NCI-H146 treated with DMSO at 0.1 percent for 48 hours (cell line): ENCODE measurements around the gene TOP1.

Source experiments
- DNase-seq: peaks from one replicate; lab custom pipeline; 2025; ENCODE audit not compliant: unreplicated experiment; lab: John Stamatoyannopoulos, UW

The TOP1 gene

DNA sequence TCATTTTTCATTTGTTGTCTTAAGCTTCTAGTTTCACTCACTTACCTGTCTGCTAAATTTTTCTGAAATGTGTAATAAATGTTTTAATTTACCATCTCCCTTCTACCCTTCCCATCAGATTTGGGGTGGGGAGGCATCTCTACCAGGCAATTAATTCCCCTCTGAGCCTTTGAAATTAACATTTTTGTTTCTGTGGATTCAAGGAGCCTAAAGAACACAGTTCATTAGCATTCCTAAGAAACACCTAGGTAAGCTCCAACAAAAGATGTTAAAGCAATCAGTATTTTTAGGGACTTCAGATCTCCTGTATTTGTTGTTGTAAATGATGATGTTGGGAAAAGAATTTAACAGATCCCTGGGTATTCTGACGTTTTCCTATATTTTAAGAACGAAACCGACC, 6.6 kb downstream of the TOP1 start:
- no peak for DNase-seq

DNA sequence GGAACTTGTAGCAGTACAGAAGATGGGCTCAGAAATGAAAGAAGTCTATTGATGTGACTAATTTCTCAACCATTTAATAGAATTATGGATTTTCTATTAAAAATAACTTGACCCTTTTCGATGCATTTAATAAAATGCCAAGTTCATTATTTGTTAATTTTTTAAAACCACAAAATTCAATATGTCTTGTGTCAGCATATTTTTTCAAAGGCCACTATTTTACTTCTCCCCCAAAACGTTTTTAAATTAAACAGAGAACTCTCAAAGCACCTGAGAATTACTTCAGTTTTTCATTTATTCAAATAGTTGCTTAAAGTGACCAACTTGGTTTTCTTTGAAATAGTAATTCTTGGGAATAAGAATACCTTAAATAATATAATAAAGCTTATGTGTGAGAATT, 8.6 kb downstream of the TOP1 start:
- DNase-seq, result no peak

DNA sequence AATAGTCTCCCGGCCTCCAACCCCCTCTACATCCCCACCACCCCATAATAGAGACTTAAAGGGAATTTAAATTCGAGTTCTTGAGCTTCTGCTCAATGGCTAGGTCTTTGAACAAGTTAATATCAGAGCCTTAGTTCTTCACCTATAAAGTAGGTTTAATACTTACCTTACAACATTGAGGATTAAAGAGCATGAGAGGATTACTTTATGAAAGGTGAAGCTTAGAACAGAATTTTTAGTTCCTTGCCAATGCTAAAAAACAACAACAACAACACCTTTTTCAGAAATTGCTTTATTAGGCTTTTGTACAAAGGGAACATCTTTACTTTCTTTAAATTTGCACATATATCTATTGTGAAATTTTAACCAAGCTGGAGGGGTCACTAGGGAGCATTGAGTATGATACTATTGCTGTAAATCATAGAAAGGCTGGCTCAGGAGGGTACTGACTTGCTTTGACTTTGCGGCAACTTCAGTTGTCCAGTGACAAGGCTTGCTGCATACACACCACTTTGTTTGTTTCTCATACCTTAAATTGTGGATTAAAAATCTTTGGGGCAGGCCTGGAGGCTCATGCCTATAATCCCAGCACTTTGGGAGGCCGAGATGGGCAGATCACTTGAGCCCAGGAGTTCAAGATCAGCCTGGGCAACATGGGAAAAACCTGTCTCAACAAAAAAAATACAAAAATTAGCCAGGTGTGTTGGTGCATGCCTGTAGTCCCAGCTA, 9.7 kb downstream of the TOP1 start:
- DNase-seq, result no peak

DNA sequence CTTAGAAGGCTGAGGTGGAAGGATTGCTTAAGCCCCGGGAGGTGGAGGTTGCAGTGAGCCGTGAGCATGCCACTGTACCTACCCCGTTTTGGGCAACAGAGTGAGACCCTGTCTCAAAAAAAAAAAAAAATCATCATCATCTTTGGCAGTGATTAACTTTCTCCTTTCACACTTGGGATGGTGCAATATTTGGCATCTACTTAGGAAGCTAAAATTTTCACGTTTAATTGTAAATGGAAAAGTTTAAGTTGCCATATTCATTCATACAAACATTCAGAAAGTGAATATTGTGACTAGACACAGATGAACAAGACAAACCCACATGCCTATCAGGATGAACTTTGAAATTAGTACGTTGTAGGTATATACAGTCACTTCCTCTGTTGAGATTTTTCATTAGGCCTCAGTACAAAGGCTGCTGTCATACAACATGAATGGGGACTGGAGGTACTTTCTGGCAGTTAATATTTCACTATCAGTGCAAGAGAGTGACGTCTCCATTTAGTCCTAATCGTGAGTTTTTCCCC, 10.3 kb downstream of the TOP1 start:
- no peak for DNase-seq

DNA sequence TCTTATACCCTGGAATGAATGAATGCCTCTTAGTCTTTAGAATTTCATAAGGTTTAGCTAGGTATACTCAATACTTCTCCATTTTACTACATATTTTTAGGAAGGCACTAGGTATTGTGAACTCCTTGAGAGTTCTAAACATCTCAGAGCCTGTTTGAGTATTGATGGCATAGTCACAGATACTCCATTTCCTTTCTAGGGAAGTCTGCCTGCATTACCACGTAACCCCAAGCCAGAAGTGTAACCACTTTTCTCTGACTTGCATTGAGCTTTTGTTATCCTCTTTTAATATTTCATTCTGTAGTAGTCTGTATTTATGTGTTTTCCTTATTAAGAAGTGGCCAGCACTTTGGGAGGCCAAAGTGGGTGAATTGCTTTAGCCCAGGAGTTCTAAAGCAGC, 12.2 kb downstream of the TOP1 start:
- DNase-seq, result no peak

DNA sequence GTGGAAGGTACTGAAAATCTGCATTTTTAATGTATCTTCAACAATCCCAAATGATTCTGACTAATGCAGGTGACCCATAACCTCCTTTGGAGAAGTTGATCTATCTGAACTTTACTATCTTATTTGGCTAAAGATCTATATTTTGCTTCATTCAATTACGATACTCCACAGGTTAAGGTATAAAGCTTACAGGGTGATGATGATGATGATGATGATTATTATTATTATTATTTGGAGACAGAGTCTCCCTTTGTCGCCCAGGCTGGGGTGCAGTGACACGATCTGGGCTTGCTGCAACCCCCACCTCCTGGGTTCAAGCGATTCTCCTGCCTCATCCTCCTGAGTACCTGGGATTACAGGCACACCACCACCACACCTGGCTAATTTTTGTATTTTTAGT, 13.1 kb downstream of the TOP1 start:
- DNase-seq, result no peak

DNA sequence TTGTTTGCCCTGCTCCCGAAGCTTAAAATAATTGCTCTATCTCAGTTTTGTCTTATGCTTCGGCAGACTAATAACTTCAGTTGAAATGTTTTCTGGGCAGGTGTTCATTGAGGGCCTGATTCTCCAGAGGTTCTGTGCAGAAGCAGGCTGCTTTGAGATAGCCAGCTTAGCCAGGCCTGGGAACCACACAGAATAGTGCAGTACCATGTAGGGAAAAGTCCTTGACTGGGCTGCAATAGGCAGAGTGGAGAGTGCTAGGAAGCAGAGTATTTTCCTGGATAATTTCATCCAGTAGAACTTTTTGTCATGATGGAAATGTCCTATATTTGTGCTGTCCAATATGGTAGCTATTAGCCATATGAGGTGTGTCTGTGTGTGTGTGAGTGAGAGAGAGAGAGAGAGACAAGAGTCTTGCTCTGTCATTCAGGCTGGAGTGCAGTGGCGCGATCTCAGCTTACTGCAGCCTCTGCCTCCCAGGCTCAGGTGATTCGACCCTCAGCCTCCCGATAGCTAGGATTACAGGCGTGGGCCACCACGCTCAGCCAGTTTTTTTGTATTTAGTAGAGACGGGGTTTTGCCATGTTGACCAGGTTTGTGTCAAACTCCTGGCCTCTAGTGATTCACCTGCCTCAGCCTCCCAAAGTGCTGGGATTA, 15.9 kb downstream of the TOP1 start:
- DNase-seq, result no peak

DNA sequence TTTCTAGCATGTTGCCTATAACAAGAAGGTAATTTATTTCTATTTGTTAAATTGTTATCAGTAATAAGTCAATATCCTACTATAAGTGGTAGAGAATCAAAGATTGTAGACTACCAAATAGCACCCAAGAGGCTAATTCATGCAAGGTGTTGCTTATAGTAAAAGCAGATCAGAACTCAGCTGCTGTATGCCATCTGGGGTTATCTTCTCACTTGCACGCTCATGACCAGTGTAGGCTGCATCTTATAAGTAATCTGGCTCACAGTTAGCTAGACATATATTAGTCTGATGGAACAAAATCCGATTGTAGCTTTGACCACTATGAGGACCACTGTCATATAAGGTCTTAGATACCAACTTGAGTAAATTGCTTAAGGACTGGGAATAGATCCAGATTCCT, 17.0 kb downstream of the TOP1 start:
- no peak for DNase-seq

DNA sequence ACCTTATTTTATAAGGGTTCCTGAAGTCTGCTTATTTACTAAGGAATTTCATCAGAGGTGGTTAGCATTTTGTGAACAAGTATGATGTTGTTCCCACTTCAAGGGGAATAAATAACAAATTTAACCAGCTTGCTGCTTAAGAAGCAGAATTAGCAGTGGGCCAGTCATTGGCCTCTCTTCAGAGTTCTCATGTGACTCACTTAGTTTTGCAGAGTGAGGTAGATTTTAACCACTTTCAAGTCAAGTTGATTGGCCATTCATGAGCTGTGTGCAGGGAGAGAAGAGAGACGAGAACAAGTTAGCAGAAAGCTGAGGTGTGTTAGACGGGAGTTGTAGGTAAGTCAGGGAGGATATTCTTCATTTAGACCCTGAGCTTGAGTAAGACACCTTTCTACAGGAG, 18.1 kb downstream of the TOP1 start:
- DNase-seq, result no peak

DNA sequence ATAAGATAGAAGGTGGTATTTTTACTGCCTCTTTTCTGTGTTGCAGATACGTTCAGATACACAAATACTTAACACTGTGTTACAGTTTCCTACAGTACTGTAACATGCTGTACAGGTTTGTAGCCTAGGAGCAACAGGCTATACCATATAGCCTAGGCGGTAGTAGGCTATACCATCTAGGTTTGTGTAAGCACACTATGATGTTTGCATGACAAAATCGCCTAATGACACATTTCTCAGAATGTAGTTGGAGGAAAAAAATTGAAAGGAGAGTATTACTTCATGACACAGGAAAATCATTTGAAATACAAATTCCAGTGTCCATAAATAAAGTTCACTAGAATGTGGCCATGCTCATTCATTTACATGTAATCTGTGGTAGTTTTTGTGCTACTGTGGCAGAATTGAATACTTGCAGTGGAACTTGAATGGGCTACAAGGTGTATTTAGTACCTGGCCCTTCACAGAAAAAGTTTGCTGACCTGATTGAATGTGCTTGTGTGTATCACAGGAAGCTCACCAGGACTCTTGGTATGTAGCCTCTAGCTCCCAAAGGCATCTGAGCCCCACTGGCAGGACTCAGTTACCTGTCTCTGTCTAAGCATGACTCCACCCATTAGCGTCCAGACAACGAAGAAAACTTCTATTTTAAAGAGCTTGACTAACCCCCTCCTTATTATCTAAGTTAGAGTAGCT, 18.8 kb downstream of the TOP1 start:
- DNase-seq, result no peak

DNA sequence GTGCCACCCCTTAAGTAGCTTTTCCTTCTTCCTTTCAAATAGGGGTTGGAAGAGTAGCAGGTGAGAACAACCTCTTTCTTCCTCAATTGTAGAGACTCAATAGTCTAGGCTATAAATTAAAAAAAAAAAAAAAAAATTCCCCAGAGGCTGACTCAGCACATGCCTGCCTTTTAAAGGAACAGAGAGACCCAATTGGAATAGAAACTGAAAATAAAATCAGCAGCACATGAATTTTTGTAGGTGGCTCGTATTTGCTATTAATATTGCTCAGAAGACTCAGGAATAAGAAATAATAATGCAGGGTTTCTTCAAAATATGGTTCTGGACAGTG, 19.3 kb downstream of the TOP1 start:
- DNase-seq, result no peak

DNA sequence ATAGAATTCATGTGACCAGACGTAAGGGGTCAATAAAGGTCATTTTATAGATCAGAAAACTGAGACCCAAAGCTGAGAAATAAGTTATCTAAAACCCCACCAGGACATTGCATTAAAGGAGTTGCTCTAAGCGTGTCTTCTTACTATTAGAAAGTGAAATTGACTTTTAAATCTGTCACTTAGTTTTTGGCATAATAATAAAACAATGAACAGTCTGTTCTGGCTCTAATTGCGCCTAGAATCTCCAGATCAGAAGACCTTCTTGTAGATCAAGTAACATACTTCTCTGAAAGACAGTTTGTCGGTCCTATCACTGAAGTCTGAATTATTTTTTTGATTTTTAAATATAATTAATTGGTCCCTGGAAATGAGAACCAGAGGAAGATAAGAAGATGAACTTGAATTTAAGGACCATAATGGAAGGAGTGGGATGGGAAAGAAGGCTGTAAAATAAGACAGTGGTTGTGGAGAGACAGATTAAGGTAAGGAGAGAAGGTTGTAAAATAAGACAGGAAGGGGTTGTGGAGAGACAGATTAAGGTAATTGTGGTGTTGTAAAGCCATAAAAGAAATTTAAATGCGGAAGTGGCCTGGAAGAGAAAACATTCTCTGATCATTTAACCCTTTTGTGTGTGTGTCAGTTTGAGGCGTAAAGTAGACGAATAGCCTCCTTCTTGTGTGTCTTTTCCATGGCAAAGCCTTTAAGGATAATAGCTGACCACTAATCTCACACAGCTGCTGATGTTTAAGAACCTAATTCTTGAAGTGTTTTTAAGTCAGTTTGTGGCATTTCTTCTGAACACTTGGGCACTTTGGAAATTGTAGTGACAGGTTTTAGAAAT, 20.1 kb downstream of the TOP1 start:
- DNase-seq, result no peak

DNA sequence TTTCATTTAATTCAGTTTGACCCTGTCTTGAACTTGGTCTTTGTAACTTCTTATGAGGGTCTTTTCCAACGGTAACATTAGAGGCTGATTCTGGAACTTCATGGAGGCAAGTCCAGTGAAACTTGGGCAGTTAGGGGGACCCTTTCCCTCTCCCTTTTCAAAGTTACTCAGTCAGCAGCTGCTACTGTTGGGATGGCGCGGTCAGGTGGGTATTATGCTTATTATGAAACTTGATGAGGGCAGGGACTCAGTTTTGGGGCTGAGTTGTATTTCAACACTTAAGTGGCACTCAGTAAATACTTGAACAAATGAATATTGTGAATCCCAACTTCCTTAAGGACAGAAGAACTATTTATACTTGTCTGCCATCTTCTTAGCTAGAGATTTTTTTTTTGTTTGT, 20.8 kb downstream of the TOP1 start:
- DNase-seq, result no peak

DNA sequence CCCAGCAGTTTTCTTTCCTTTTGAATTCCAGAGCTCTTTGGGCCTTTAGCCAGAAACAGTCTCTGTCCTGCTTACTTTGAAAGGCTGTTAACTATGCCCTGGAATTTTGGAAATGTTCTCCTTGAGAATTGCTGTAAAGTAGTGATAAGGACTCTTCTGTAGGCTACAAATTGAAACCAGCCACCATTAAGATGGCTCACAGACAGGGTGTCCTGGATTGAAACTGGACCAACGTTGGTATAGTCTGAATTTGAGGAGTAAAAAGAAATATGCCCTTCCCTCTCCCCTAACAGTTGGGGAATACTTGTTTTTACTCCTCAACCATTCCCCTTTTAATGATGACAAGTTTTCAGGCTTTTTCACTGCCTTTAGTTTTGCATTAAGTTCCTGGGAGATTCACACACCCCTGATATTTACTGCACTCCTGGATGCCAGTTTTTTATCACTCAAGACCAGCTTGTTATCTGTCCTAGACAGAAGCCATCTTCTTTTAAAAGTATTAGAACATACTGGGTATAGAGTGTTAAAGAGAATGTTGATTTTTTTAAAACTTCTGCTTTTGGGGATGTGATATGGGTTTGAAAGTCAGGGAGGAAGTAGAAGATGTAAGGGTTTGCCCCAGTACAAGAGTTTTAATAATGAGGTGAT, 21.9 kb downstream of the TOP1 start:
- DNase-seq, result no peak

DNA sequence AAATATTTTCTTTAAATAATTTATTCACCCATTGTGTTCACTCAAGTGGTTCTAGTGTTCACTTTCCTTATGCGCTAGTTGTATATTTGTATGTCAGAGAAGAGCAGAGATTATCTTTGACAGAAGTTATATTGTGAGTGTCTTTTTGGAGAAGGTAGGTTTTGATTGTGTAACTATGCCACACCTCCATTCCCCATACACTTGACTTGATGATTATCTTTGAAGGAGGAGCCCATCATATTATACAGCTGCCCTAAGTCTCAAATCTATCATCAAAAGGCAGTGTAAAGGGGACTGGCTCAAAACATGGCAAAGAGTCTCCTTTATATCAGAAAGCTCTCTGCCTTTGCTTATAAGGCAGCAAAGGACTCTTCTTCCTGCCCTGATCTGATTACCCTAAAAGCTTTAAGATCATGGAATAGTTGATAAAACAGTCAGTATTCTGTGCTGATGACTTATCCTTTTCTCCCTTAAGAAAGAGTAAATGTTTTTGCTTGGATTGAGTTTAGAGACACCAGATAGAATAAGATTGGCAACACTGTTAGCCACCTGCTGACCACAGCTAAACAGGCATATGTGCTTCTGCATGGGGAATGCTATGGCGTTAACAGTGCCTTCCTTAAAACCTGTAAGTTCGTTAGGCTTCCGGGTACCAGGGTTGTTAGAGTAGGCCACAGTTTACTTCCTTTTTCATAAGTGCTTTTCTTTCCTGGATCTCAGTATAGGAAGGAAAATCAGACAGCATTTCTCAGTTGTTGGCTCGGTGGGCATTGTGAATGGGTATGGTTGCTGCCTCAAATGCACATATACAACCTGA, 22.6 kb downstream of the TOP1 start:
- DNase-seq, result no peak

DNA sequence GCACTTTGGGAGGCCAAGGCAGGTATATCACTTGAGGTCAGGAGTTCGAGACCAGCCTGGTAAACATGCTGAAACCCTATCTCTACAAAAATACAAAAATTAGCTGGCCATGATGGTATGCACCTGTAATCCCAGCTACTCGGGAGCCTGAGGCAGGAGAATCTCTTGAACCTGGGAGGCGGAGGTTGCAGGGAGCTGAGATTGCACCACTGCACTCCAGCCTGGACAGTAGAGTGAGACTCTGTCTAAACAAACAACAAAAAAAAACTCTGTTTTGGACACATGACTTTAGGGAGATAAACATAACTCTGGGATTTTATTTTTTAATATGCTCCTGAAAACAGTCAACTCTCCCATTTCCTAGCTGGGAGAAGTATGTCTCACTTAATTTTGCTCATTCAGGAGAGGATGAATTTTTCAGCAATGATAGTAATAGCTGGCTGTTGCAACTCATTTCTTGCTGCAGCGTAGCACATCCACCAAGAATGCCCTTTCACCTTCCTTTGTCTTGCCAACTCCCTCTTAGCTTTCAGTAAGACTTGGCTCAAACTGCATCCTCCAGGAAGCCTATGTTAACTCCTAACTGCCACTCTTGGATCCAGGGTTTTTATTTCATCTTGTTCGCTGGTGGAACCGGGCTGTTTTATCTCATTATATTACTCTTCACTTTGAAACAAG, 24.3 kb downstream of the TOP1 start:
- DNase-seq, result no peak

DNA sequence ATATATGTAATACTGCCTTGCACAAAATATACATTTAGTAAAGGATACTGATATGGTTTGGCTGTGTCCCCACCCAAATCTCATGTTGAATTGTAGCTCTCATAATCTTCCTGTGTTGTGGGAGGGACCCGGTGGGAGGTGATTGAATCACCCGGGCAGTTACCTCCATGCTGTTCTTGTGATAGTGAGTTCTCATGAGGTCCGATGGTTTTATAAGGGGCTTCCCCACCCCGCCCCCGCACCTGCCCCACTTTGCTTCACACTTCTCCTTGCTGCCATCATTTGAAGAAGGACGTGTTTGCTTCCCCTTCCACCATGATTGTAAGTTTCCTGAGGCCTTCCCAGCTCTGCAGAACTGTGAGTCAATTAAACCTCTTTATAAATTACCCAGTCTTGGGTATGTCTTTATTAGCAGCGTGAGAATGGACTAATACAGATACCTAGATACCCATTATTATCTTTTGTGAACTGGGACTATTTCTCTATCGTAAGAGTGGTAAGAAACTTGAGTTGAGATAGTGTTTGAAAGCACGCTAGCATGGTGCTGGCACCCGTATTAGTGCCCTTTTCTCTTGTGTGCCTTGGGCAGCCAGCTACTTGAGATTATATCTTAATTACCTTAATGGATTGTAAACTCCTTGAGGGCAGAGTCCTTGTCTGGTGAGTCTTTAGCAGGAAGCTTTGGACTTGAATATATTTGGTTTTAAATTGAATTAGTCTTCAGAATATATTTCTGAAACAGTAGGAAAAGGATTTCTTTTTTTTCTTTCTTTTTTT, 25.6 kb downstream of the TOP1 start:
- no peak for DNase-seq

DNA sequence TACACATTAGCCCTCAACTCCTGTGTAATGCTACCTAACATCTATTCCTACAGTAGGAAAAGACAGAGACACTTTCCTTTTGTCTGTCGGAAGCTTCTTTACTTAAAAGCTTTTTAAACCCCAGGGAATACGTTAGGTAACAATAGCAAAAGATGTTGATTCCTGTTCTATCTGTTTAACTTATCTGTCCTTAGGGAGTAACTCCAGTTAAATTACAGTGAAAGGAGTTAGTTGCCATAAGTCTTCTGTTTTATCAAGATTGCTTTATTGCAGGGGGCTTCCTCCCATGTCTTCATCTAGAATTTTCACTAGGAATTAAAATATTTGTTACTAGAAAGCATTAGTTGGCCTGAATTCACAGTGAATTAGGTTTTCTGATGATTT, 26.2 kb downstream of the TOP1 start:
- DNase-seq, result no peak

DNA sequence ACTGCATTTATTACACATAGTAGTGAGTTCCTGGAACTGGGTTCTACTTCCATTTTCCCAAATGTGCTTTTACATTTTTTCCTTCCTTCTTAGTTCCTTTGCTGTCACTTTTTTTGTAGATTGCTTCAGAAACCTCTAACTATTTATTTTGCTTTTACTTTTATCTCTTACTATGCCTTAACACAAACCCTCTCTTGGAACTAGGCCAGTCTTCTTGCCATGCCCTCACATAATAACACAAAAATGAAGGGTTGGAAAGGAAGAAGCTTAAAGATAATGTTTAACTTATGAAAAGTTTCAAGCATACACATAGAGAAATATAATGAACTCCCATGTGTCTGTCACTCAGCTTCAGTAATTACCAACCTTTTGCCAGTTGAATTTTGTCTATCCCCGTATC, 27.1 kb downstream of the TOP1 start:
- DNase-seq, result no peak
